Bladder microvascular endothelial cell (primary cell): ENCODE data around the gene CGREF1. TPM values are rescaled to one million over a fixed set of nuclear protein-coding genes. Genes with fewer than 3 reads are reported as not detected.

Experiments used
- total RNA-seq: library from RNA; depleted of rRNA; stranded (reverse); fragments of >200 nt; gene quantifications from 2 replicates; pipeline ENCODE4 v1.2.3, GENCODE V29; 2014

CGREF1 gene
- 0.65 and 2.3 TPM in 2 replicates for total RNA-seq

DNA sequence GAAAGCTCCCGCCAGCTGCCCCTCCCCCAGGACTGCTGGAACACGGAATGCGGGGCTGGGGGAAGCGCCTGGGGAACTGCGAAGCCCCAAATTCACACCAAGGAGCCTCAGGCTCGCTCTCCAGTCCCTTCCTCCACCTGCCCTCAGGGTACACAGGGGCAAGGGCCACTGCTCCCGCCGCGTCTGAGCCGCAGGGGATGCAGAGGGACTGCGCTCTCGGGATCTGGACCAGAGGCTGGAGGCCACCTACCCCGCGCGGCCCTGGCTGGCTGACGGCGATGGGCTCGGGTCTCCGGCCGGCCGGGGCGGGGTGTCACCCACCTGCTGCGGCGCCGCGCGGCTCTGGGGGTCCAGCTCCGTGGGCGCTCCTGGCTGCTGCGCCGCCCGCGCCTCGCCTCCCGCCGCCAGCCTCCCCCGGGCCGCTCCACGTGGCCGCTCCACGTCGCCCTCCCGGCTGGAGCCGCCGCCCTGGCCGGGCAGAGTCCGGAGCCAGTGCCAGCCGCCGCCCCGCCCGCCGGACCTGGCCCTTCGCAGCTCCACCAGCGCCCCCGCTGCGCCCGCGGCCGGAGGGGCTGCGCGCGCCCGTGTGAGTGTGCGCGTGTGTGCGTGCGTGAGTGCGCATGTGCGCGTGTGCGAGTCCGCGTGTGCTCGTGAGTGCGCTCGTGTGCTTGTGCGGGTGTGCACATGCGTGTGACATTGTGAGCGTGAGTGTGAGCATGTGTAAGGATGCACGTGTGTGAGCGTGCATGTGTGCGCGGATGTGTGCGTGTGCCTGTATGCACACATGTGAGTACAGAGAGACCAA lies at the start of gene CGREF1:
TSS of gene CGREF1 (minus strand) at position 604 of the 805 bp plus-strand sequence. CDS start 14,762 bp downstream, outside the sequence.

GRCh38 chr2:27148801-27149439 lies 30.0 kb upstream of the CGREF1 start, which contains the start of gene TCF23:
TSS of gene TCF23 (plus strand) at chr2:27149004. CDS start at chr2:27149134, 130 bp downstream.

DNA sequence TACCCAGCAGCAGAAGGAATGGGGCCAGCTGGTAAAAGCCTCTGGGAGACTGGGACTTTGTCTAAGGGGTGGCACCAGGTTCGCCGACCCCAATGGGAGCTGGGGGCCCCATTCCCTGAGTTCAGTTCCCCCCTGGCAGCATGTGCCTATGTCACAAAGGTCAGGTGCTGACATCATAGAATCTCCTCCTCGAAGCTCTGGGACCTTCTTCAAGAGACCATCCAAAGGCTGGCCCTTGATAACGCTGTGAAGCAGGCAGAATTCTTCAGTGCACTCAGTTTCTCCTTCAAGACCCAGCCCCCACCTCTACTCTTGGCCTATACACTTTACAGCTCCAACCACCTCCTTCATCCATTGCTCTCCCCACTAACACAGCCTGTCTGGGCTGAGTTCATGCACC lies 20.4 kb upstream of the CGREF1 start, which contains the start of gene PRR30:
TSS of gene PRR30 (minus strand) at position 101 of the 400 bp plus-strand sequence. CDS start 1,081 bp downstream, outside the sequence.

GRCh38 chr2:27133905-27134780 lies 15.2 kb upstream of the CGREF1 start, which contains the start of gene PREB:
TSS of gene PREB (minus strand) at chr2:27134636. CDS start at chr2:27134421, 215 bp downstream.

DNA sequence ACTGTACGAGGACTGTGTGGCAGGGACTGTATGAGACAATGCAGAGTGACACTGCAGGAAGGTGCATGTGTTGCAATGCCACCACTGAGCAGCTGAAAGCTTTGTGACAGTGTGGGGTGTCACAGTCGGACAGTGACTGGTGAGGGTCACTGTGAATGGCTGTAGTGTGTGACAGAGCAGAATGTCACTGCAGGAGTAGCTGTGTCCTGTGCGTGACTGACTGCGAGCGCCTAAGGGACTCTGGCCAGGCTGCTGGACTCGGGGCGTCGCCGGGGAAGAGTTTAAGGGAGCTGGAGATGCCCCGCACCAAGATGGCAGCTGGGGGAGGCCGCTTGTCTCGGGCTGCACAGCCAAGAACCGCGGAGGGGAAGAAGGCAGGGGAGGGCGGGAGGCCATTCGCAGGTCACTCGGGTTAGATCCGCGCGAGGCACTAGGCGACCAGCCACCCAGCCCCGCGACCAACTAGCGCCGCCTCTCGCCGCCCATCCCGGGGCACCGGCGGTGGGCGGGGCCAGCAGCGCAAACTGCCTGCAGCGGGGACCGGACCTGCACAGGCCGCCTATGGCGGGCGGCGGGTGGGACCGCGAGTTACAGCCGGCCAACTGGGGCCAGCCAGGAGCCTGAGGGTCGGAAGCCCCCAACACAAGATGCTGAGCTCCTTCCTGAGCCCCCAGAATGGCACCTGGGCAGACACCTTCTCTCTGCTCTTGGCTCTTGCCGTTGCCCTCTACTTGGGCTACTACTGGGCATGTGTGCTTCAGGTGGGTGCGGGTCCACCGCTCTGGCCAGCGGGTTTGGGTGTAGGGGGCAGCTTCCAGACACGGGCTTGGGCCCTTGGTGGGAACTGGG lies 4.6 kb upstream of the CGREF1 start, which contains the start of gene ABHD1:
TSS of gene ABHD1 (plus strand) at position 514 of the 849 bp plus-strand sequence. CDS start at position 648, 134 bp downstream.

GRCh38 chr2:27086724-27087593 lies 32.0 kb downstream of the CGREF1 start, which contains the start of gene KHK:
TSS of gene KHK (plus strand) at chr2:27086772. CDS start at chr2:27087260, 488 bp downstream.

DNA sequence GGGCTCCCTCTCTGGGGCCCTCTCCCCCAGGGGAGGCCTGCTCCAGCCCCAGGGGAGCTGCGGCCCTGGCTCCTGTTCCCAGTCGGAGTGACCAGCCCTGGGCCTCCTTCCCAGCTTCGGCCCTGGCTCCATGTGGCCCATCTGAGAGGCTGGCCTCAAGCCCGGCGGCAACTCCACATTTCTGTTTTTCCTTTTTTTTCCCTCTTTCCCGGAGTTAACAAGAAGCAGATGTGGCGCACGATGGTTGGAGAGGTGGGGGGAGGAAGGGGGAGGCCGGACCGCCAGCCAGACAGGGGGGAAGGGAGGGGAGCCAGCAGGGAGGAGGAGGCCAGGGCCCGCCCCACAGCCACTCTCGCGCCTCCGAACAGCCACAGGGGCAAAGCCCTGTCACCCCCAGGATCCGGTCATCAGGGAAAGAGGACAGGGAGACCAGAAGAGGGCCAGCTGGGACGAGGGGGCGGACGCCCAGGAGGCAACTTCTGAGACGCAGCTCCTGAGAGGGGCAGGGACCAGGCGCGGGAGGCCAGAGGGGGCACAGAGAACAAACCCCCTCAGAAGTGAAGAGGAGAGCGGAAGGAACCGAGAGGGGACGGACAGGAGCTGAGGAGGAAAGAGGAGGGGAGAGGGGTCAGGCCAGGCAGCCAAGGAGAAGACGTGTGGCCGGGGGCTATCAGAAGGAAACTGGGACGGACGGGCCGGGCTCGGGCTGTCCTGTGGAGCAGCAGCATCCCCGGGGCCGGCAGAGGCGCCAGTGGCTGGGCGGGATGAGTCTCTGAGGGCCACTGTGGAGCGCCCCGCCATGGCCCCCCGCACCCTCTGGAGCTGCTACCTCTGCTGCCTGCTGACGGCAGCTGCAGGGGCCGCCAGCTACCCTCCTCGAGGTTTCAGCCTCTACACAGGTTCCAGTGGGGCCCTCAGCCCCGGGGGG lies 40.4 kb downstream of the CGREF1 start, which contains the start of gene EMILIN1:
TSS of gene EMILIN1 (plus strand) at position 349 of the 928 bp plus-strand sequence. CDS start at position 800, 451 bp downstream.

GRCh38 chr2:27071277-27071989 lies 47.5 kb downstream of the CGREF1 start, which contains the start of gene OST4:
TSS of gene OST4 (minus strand) at chr2:27071654.

GRCh38 chr2:27050996-27051901 lies 67.7 kb downstream of the CGREF1 start, which contains the start of gene AGBL5:
TSS of gene AGBL5 (plus strand) at chr2:27051668. CDS start at chr2:27052959, 1,291 bp downstream.

Other genes starting within 250 kb of the CGREF1 start
- 0.49 and 1.6 TPM in 2 replicates for gene MAPRE3, start 148.5 kb downstream of the CGREF1 start, total RNA-seq
- 14.1 and 33.0 TPM in 2 replicates for gene TMEM214, start 86.2 kb downstream of the CGREF1 start, total RNA-seq
- 10.4 and 13.0 TPM in 2 replicates for gene AGBL5, start 67.5 kb downstream of the CGREF1 start, total RNA-seq
- 391 and 400 TPM in 2 replicates for gene OST4, start 47.5 kb downstream of the CGREF1 start, total RNA-seq
- gene EMILIN1, start 40.5 kb downstream of the CGREF1 start, total RNA-seq = 2.3 and 49.0 TPM in 2 replicates
- 2.8 and 4.5 TPM in 2 replicates for gene KHK, start 32.4 kb downstream of the CGREF1 start, total RNA-seq
- 0.06 TPM in 1 of 2 replicates, not detected in the other for gene ABHD1, start 4.7 kb upstream of the CGREF1 start, total RNA-seq
- 23.2 and 61.4 TPM in 2 replicates for gene PREB, start 15.5 kb upstream of the CGREF1 start, total RNA-seq
- not detected in 2 replicates for gene PRR30, start 20.3 kb upstream of the CGREF1 start, total RNA-seq
- not detected in 2 replicates for gene TCF23, start 29.9 kb upstream of the CGREF1 start, total RNA-seq
- 95.0 and 112 TPM in 2 replicates for gene ATRAID, start 92.9 kb upstream of the CGREF1 start, total RNA-seq
- gene SLC5A6, start 93.1 kb upstream of the CGREF1 start, total RNA-seq = 10.7 and 57.2 TPM in 2 replicates
- 27.0 and 81.6 TPM in 2 replicates for gene CAD, start 98.2 kb upstream of the CGREF1 start, total RNA-seq
- 0.81 and 34.7 TPM in 2 replicates for gene SLC30A3, start 143.9 kb upstream of the CGREF1 start, total RNA-seq
- gene DNAJC5G, start 156.3 kb upstream of the CGREF1 start, total RNA-seq = 0.16 and 4.4 TPM in 2 replicates
- 3.1 TPM in 1 of 2 replicates, not detected in the other for gene TRIM54, start 163.3 kb upstream of the CGREF1 start, total RNA-seq
- gene UCN, start 189.3 kb upstream of the CGREF1 start, total RNA-seq = 0.44 and 0.49 TPM in 2 replicates
- 32.4 and 55.7 TPM in 2 replicates for gene MPV17, start 204.0 kb upstream of the CGREF1 start, total RNA-seq
- 18.3 and 38.1 TPM in 2 replicates for gene GTF3C2, start 237.6 kb upstream of the CGREF1 start, total RNA-seq